Osteoblast (primary cell): ENCODE data around the gene ARL13B. TPM values are rescaled to one million over a fixed set of nuclear protein-coding genes. Genes with fewer than 3 reads are reported as not detected.
"Not testable (repeated sequence)": the region's sequence is repeated elsewhere in the genome, so short reads cannot be mapped to it uniquely, and the experiment has no call there.

Experiments used
- DNase-seq: peaks from one replicate; pipeline ENCODE4 v3.0.0; 2011; ENCODE audit warnings: low spot score, mixed read lengths; ENCODE audit not compliant: insufficient read length; ENCODE audit errors: missing footprints
- H2AFZ ChIP-seq: 2 replicates; pipeline ENCODE4 v1.6.0; 2011; ENCODE audit warnings: mild to moderate bottlenecking, low read length
- H3K27ac ChIP-seq: 2 replicates; pipeline ENCODE4 v1.5.1; 2011; ENCODE audit warnings: mild to moderate bottlenecking, low read depth, low read length, moderate library complexity
- H3K27me3 ChIP-seq: 2 replicates; pipeline ENCODE4 v1.6.0; 2012; ENCODE audit warnings: mild to moderate bottlenecking, control low read depth, inconsistent platforms, low read length, moderate library complexity; ENCODE audit not compliant: insufficient read depth
- H3K36me3 ChIP-seq: 2 replicates; pipeline ENCODE4 v1.5.1; 2011; ENCODE audit warnings: mild to moderate bottlenecking, low read length, control low read depth, moderate library complexity; ENCODE audit not compliant: insufficient read depth
- H3K4me1 ChIP-seq: 2 replicates; pipeline ENCODE4 v1.5.1; 2011; ENCODE audit warnings: mild to moderate bottlenecking, low read length, control low read depth, moderate library complexity; ENCODE audit not compliant: insufficient read depth
- H3K4me2 ChIP-seq: 2 replicates; pipeline ENCODE4 v1.6.0; 2011; ENCODE audit warnings: mild to moderate bottlenecking, low read length; ENCODE audit not compliant: insufficient read depth
- H3K4me3 ChIP-seq: fragments of 200-600 bp; sonication (generic); 3 replicates; pipeline ENCODE4 v1.5.1; 2012; ENCODE audit warnings: mild to moderate bottlenecking, low read length, inconsistent platforms; ENCODE audit not compliant: insufficient read depth
- H3K79me2 ChIP-seq: 2 replicates; pipeline ENCODE4 v1.6.0; 2012; ENCODE audit warnings: mild to moderate bottlenecking, low read length, control low read depth, inconsistent platforms; ENCODE audit not compliant: insufficient read depth
- H3K9me3 ChIP-seq: 2 replicates; pipeline ENCODE4 v1.5.1; 2011; ENCODE audit warnings: low read depth, low read length, control low read depth
- H4K20me1 ChIP-seq: 2 replicates; pipeline ENCODE4 v1.6.0; 2012; ENCODE audit warnings: mild to moderate bottlenecking, low read length, control low read depth; ENCODE audit not compliant: insufficient read depth
- CTCF ChIP-seq: IDR thresholded peaks from 2 replicates; pipeline ENCODE4 v1.5.1; 2011; ENCODE audit warnings: mild to moderate bottlenecking, low read depth, low read length, moderate library complexity; ENCODE audit errors: extremely low read depth
- total RNA-seq: library from RNA; depleted of rRNA; stranded (reverse); fragments of >200 nt; gene quantifications from 2 replicates; pipeline ENCODE4 v1.2.3, GENCODE V29; 2012

Gene ARL13B
- total RNA-seq, 1 donor, result 18.1 TPM

GRCh38 chr3:94036909-94037507 is 57.1 kb downstream of the ARL13B start:
- H3K4me2 ChIP-seq, result no peak overlapping the region
- no peaks in the 10 kb centered on the region for H3K79me2 ChIP-seq
- H2AFZ ChIP-seq, result no peak overlapping the region
- no peaks in the 10 kb centered on the region for H4K20me1 ChIP-seq
- no peak overlapping the region for H3K27ac ChIP-seq
- H3K4me3 ChIP-seq, result no peak overlapping the region
- H3K36me3 ChIP-seq, result no peaks in the 10 kb centered on the region
- H3K9me3 ChIP-seq, result no peaks in the 10 kb centered on the region
- H3K27me3 ChIP-seq, result no peaks in the 10 kb centered on the region
- H3K4me1 ChIP-seq, result no peaks in the 10 kb centered on the region
- DNase-seq, result peak; percentile 30
- TF ChIP-seq CTCF, result peak; percentile 65

GRCh38 chr3:94043285-94043684 is 63.3 kb downstream of the ARL13B start:
- no peaks in the 10 kb centered on the region for H3K27me3 ChIP-seq
- H3K27ac ChIP-seq, result no peak overlapping the region
- no peaks in the 10 kb centered on the region for H3K4me1 ChIP-seq
- H3K36me3 ChIP-seq, result no peaks in the 10 kb centered on the region
- H2AFZ ChIP-seq, result no peak overlapping the region
- no peak for DNase-seq
- no peaks in the 10 kb centered on the region for H3K9me3 ChIP-seq
- H4K20me1 ChIP-seq, result no peaks in the 10 kb centered on the region
- TF ChIP-seq CTCF, result no peak
- H3K4me3 ChIP-seq, result no peak overlapping the region
- no peak overlapping the region for H3K4me2 ChIP-seq
- H3K79me2 ChIP-seq, result no peaks in the 10 kb centered on the region

GRCh38 chr3:94044100-94044936 is 64.4 kb downstream of the ARL13B start:
- not testable (repeated sequence) for H3K9me3 ChIP-seq, H4K20me1 ChIP-seq, H3K4me1 ChIP-seq, DNase-seq, H3K79me2 ChIP-seq, H3K27me3 ChIP-seq, H3K4me3 ChIP-seq, H2AFZ ChIP-seq, H3K27ac ChIP-seq, H3K36me3 ChIP-seq, H3K4me2 ChIP-seq

GRCh38 chr3:94046533-94046932 is 66.6 kb downstream of the ARL13B start:
- Histone ChIP-seq H4K20me1 (no peaks in the 10 kb centered on the region), H3K27me3 (no peaks in the 10 kb centered on the region), H2AFZ (no peak overlapping the region), H3K9me3 (no peaks in the 10 kb centered on the region), H3K4me2 (no peak overlapping the region), H3K79me2 (no peaks in the 10 kb centered on the region), H3K4me3 (no peak overlapping the region), H3K27ac (no peak overlapping the region), H3K36me3 (no peaks in the 10 kb centered on the region), H3K4me1 (no peaks in the 10 kb centered on the region)
- no peak for DNase-seq
- no peak for TF ChIP-seq CTCF
